ENCODE data around the gene TRIM52. TPM values are rescaled to one million over a fixed set of nuclear protein-coding genes. Genes with fewer than 3 reads are reported as not detected.
A peak's percentile ranks its signal among the peaks of the same experiment; 100 is the strongest.

The TRIM52 gene
- total and polyA plus RNA-seq, 2 of the 13 experiments (the other 11 are each of a cell fraction or from before 2014, with no cell fraction given): 7.2 to 11.6 TPM

GRCh38 chr5:181234455-181235306, 26.3 kb downstream of the TRIM52 start (continued):
- TF ChIP-seq HOMEZ (CRISPR knock-in tag; IDR thresholded peaks at IDR 0.05; ENCODE audit: low read depth) (no peak), THAP11 (CRISPR knock-in tag; IDR thresholded peaks at IDR 0.05) (no peak), HIVEP1 (CRISPR knock-in tag; IDR thresholded peaks at IDR 0.05) (no peak), CENPT (CRISPR knock-in tag; IDR thresholded peaks at IDR 0.05; ENCODE audit: low read depth) (no peak), TAF15 (IDR thresholded peaks at IDR 0.05; ENCODE audit: low read depth, low read length, poor library complexity, severe bottlenecking) (no peak), AGO1 (IDR thresholded peaks at IDR 0.05; ENCODE audit: low read depth, low read length, poor library complexity, severe bottlenecking) (peak; percentile 85), PPARG (CRISPR knock-in tag; conservative IDR thresholded peaks at IDR 0.05) (no peak), HNRNPH1 (optimal IDR thresholded peaks at IDR 0.05; ENCODE audit: low read depth, low read length) (peak; percentile 79), MAZ (IDR thresholded peaks at IDR 0.05; ENCODE audit: borderline replicate concordance, low read depth, low read length) (no peak), MAZ (CRISPR knock-in tag; IDR thresholded peaks at IDR 0.05; ENCODE audit: low read depth) (0 out of 2 replicates have a peak, but pooled peaks have one; percentile 23), SP5 (CRISPR knock-in tag; IDR thresholded peaks at IDR 0.05; ENCODE audit: borderline replicate concordance, low read depth) (no peak), HNRNPLL (IDR thresholded peaks at IDR 0.05; ENCODE audit: low read depth, low read length, poor library complexity, severe bottlenecking) (no peak), FOXM1 (CRISPR knock-in tag; IDR thresholded peaks at IDR 0.05) (no peak), DMTF1 (CRISPR knock-in tag; IDR thresholded peaks at IDR 0.05) (no peak), SP4 (CRISPR knock-in tag; IDR thresholded peaks at IDR 0.05) (peak; percentile 47; the same call in 1 of the 2 replicates), ZNF331 (CRISPR knock-in tag; IDR thresholded peaks at IDR 0.05) (no peak), HOXA7 (CRISPR knock-in tag; IDR thresholded peaks at IDR 0.05) (0 out of 2 replicates have a peak, but pooled peaks have one; percentile 48), SRF (IDR thresholded peaks at IDR 0.05; ENCODE audit: low read depth, low read length) (no peak), ZNF546 (CRISPR knock-in tag; conservative IDR thresholded peaks at IDR 0.05) (no peak), ZNF274 (CRISPR knock-in tag; IDR thresholded peaks at IDR 0.05) (no peak), RBFOX2 (IDR thresholded peaks at IDR 0.05; ENCODE audit: low read depth, low read length) (peak; percentile 82), NPAS2 (CRISPR knock-in tag; IDR thresholded peaks at IDR 0.05; ENCODE audit: borderline replicate concordance) (no peak), ZNF75D (CRISPR knock-in tag; IDR thresholded peaks at IDR 0.05; ENCODE audit: borderline replicate concordance) (no peak)
- TF ChIP-seq, protein P1, sequence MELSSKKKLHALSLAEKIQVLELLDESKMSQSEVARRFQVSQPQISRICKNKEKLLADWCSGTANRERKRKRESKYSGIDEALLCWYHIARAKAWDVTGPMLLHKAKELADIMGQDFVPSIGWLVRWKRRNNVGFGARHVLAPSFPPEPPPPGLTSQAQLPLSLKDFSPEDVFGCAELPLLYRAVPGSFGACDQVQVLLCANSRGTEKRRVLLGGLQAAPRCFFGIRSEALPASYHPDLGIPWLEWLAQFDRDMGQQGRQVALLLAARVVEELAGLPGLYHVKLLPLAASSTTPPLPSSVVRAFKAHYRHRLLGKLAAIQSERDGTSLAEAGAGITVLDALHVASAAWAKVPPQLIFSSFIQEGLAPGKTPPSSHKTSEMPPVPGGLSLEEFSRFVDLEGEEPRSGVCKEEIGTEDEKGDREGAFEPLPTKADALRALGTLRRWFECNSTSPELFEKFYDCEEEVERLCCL (CRISPR knock-in tag; IDR thresholded peaks at IDR 0.05; ENCODE audit: borderline replicate concordance): no peak

Measured in HepG2 (cell line).